CD4-positive, alpha-beta T cell treated with Interleukin-15 for 4 hours (primary cell): ENCODE data around the gene FOXJ3.

Experiments
- DNase-seq: peaks from one replicate; pipeline ENCODE4 v3.0.0-alpha.2; 2020; ENCODE audit warnings: low spot score

Gene FOXJ3

DNA sequence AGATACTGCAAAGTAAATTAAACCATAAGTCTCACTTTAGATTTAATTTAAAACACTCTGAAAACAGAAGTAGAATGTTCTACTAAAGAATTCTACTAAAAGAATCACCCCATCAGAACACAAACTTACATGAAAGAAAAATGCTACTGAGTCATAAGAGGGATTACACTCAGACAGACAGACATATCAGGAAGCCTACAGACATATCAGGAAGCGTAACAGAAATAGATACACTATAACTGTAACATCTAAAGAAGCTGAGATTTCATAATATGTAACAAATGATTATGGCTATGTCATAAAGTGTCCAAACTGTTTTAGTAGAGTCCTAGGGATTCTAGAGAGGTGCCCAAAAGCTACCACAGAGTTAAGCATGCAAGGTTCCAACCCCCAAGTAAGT, 23.9 kb downstream of the FOXJ3 start:
- DNase-seq = no peak

- DNase-seq = no peak
Measured at GRCh38 chr1:42306977-42307376, 28.1 kb downstream of the FOXJ3 start.

- DNase-seq = no peak
Measured at GRCh38 chr1:42305639-42306038, 29.4 kb downstream of the FOXJ3 start.

GRCh38 chr1:42302034-42302433, 33.0 kb downstream of the FOXJ3 start:
- no peak for DNase-seq

DNA sequence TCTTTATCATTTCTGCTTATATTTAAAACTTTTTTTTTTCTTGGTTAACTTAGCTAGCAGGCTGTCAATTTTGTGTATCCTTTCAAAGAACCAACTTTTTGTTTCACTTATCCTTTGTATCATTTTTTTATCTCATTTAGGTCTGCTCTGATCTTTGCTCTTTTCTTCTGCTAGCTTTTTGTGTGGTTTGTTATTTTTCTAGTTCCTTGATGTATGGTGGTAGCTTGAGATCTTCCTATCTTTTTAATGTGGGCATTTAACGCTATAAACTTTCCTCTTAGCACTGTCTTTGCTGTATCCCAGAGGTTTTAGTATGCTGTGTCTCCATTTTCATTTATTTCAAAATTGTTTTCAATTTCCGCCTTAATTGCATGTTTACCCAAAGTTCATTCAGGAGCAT, 36.5 kb downstream of the FOXJ3 start:
- no peak for DNase-seq

DNA sequence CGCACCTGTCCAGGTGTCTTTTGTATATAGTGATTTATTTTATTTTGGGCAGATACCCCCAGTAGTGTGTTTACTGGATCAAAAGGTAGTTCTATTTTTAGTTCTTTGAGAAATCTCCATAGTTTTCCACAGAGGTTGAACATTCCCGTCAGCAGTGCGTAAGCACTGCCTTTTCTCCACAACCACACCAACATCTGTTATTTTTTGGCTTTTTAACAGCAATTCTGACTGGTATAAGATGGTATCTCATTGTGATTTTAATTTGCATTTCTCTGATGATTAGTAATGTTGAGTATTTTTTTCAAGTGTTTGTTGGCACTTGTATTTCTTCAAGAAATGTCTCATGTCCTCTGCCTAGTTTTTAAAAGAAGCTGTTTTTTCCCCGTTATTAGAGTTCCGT, 39.2 kb downstream of the FOXJ3 start:
- DNase-seq = no peak

DNA sequence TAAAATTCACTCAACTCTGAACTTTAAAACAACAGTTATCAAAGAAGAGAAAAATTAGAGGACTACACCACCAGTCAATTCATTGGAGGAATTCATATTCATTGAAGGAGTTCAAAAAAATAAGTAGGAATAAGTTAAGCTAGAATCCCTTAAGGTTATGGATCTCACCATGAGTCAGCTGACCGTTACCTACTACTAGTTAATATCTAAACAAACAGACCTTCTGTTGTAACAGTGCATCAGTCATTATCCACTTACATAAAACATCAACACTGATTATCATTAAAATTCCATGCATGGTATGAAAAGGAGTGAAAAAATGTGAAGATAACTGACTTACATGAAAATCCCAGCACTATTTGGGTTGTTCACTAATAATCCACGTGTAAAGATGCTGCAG, 44.9 kb downstream of the FOXJ3 start:
- no peak for DNase-seq

- DNase-seq = no peak
Measured at GRCh38 chr1:42288311-42288985, 46.6 kb downstream of the FOXJ3 start.

DNA sequence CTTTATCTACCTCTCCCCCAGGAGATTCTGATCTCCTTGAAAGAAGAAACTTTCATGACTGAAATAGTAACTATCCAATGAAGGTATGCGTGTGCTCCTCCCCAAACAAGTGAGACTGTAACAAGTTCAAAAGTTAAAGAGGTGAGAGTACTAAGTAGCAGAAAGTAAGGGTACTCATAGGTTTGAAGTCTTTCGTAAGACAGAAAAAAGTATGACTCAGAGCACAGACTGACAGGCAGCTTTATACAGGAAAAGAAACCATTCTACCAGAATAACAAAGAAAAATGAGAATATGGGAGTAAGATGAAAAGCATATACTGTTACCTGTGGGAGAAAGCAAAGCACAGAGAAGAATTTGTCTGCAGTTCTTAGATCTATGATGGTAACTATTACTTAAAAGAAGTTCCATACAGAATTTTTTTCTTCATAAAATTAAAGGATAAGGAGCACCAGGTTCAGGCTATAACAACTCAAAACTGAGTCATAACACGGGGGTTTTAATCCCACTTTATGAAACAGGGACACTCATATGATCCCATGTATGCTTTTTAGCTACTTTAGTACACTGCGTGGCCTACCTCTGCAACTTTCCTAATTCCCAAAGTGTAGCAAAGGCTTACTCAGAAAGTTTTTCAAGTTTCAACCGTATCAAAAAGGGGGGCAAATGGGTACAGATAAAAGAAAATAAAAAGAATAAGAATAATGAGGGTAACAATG, 52.0 kb downstream of the FOXJ3 start:
- no peak for DNase-seq

DNA sequence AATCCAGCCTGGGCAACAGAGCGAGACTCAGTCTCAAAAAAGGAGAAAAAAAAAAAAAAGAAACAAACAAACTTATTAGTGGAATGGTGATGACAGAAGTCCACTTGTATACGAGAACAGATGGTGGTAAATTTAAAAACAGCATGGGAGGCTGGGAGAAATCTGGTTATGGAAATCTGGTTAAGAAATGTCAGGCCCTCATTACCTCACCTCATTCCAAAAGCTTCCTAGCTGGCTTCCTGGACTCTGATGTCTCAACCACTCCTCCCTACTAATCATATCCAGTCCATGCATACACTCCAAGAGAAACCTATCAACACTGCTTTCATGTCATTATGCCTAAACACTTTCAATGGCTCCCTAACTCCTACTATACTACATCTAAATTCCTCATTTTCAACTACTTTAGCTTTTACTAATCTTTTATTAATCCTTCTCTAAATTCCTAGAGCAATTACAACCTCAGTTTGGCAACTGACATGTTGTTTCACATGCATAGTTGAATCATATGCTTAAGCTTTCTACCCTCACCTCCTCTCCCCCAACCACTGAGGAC, 52.9 kb downstream of the FOXJ3 start:
- DNase-seq = no peak

DNA sequence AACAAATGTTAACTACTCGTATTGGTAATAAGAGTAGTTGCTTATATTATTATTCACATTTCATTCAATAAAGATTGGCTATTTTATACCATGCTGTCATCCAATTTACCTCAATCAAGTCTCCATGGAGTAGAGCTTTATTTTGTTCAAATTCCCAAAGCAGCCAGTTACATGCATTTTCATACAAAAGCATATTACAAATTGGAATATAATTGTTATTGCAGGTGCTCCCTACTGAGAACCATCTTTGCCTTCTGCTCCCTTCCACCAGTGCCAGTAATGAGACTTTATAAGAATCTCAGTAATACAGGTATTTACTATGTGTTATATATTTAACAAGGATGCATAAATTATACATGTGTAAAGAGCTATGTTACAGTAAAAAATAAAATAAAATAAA, 54.2 kb downstream of the FOXJ3 start:
- DNase-seq = no peak

DNA sequence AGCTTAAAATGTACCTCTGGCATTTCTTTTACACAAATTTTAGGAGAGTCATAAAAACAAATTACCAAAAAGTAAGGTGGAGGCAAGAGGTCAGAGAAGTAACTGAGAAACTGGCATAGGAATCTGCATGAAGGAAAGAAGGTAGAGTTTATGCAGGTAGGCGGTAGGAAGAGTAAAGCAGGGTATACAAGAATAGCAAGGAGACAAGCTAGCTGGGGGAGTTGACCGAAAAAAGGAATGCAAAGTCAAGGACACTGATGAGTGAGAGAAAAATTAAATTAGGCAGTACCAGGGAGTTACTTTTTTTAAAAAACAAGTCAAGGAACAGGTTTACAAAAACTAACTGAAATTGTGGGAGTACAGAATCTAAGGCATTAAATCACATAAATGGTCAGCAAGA, 56.0 kb downstream of the FOXJ3 start:
- DNase-seq = no peak

GRCh38 chr1:42272920-42273319, 62.1 kb downstream of the FOXJ3 start:
- DNase-seq = no peak

- DNase-seq = no peak
Measured at GRCh38 chr1:42267904-42268303, 67.1 kb downstream of the FOXJ3 start.

DNA sequence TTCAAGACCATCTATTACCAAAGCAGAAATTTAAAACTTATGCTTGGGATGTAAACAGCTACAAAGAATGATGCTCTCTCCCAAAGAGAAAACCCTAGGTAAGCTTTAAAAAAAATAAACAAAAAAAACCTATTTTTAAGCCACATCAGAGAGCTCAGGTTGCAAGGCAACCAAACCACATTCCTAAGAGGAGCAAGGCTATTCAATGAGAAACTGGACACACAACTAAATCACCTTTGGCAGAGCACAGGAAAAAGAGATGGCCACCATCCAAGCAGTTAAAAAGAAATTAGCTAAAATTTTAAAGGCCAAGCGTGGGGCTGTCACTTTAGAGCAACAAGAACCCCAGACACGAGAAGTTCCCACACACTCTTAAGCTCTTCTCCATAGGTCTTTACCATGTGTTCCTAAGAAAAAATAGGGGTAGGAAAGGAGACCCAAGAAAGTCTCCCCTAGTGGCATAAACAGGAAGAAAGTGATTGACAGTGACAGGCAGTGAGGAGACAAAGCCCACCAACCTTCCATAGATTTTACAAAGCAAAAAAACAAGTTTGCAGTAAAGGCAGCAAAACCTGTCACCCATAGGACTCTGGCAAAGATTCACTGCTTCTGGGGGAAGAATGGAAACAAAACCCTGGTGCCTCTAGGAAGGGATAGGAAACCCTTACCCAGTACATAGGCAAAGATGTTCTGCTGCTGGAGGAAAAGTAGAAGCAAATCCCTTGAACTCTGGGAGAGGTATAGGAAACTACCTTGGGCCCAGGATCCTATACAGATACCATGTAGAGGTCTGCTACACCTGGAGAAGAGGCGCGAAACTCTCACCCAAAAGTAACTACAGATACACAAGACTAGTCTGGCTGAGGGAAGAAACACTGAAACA, 68.5 kb downstream of the FOXJ3 start:
- no peak for DNase-seq

- DNase-seq = no peak
Measured at GRCh38 chr1:42264511-42265190, 70.4 kb downstream of the FOXJ3 start.

GRCh38 chr1:42263019-42263418, 72.0 kb downstream of the FOXJ3 start:
- no peak for DNase-seq

- no peak for DNase-seq
Measured at GRCh38 chr1:42260376-42261070, 74.5 kb downstream of the FOXJ3 start.

DNA sequence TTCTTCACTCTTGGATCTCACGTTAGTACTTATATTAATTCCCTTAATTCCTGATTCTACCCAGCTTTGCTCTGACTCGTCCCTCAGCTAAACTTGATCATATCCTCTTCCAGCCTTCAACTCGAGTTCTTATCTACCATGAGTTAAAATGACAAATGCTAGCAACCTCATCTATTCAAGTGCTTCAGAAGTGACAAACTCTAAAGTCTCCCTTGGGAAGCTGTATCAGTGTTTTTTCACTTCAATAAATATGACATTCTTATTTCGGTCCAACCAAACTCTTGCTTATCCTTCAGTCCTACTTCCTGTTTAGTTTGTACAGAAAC, 75.3 kb downstream of the FOXJ3 start:
- no peak for DNase-seq

DNA sequence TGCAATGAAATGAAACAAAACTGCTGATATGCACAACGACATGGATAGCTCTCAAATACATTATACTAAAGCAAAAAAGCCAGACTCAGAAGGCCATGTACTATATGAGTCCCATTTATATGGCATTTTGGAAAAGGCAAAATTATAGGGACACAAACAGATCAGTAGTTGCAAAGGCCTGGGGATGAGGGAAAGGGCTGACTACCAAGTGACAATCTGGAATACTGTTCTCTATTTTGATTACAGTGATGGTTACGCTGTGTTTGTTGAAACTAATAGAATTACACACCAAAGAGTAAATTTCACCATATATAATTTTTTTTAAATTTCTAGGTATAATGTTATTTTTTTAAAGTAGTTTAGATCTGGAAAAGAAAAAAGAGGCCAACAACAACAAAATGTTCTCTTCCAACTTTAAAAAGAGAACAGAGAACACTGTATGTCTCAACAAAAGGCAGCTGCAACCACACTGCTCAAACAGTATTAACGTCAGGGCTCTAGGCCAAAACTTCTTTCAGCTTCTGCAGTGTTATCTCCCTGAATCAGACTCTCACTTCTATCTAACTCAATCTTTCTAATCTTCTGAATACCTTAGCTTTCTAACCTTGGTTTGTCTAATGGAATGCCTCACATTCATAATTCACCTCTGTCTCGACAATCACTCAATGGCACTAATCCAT, 75.8 kb downstream of the FOXJ3 start:
- no peak for DNase-seq

- DNase-seq = no peak
Measured at GRCh38 chr1:42258218-42258617, 76.8 kb downstream of the FOXJ3 start.
